HCT116 (cell line): Measurements from ENCODE around the gene RNF151. TPM values are rescaled to one million over a fixed set of nuclear protein-coding genes. Genes with fewer than 3 reads are reported as not detected.

ENCODE experiments used
- ATAC-seq: fragments of 200-7000 bp; cut with Tn5 transposase; 2 replicates; pipeline ENCODE4 v1.9.1; 2020; ENCODE audit warnings: mild to moderate bottlenecking, moderate library complexity
- BruUV-seq: library from RNA; stranded (reverse); fragments of 400-500 nt; replicated peaks from 2 replicates; lab custom pipeline; 2021; lab: Mats Ljungman, UMichigan
- CTCF ChIA-PET: fragments of 300-600 bp; sonication (Branson Sonifier 250); formaldehyde crosslinking; loops from one replicate; lab custom pipeline; 2021; ENCODE audit warnings: antibody characterized with exemption; lab: Charles Lee
- POLR2A ChIA-PET: fragments of 300-600, 350-600 bp; sonication (Branson Sonifier 250); formaldehyde crosslinking; loops from one replicate; lab custom pipeline; 2021; ENCODE audit warnings: antibody characterized with exemption; lab: Charles Lee
- RAD21 ChIA-PET, 2 experiments: fragments of 300-600 bp; sonication (Branson Sonifier 250); formaldehyde crosslinking; loops; one replicate each; lab custom pipeline; 2023; ENCODE audit warnings: low total read pairs in 2 of 2; ENCODE audit not compliant: uncharacterized antibody in 2 of 2, unreplicated experiment in 2 of 2, low non-redundant PET in 1 of 2; lab: Charles Lee
- DNase-seq: peaks from one replicate; pipeline ENCODE4 v3.0.0-alpha.2; 2010; ENCODE audit warnings: low read depth, low spot score
- H2AFZ ChIP-seq: fragments of 200-600 bp; shearing (Covaris generic), sonication (generic); 2 replicates; pipeline ENCODE4 v1.6.1; 2017; ENCODE audit warnings: low read depth, mixed run types, mixed read lengths, antibody characterized with exemption, low read length; ENCODE audit not compliant: poor library complexity, severe bottlenecking
- H3K27ac ChIP-seq: 2 replicates; pipeline ENCODE4 v1.5.1; 2012; ENCODE audit warnings: low read depth, low read length
- H3K27me3 ChIP-seq: fragments of 200-600 bp; sonication (generic); 2 replicates; pipeline ENCODE4 v1.6.1; 2016; ENCODE audit warnings: mixed run types, low read length, mixed read lengths; ENCODE audit not compliant: insufficient read depth
- H3K36me3 ChIP-seq, 2 experiments: fragments of 200-500 bp in 1 of 2; fragments of 200-600 bp in 1 of 2; sonication (Bioruptor generic) in 1 of 2; sonication (generic) in 1 of 2; 2 replicates each; pipeline versions ENCODE4 v1.5.1 to v1.6.1; 2014 to 2016; ENCODE audit warnings: low read length in 2 of 2, inconsistent platforms in 1 of 2, mixed read lengths in 1 of 2, mixed run types in 1 of 2; ENCODE audit not compliant: insufficient read depth in 2 of 2, control insufficient read depth in 1 of 2
- H3K4me1 ChIP-seq, 2 experiments: fragments of 200-600 bp in 1 of 2; sonication (generic) in 1 of 2; 2 replicates each; pipeline versions ENCODE4 v1.5.1 to v1.6.1; 2012 to 2017; ENCODE audit warnings: low read length in 2 of 2, inconsistent platforms in 1 of 2, mild to moderate bottlenecking in 1 of 2, mixed read lengths in 1 of 2, mixed run types in 1 of 2, moderate library complexity in 1 of 2; ENCODE audit not compliant: insufficient read depth in 2 of 2, control insufficient read depth in 1 of 2
- H3K4me2 ChIP-seq: fragments of 200-600 bp; sonication (generic); 2 replicates; pipeline ENCODE4 v1.6.1; 2017; ENCODE audit warnings: mixed run types, low read length, mixed read lengths
- H3K4me3 ChIP-seq, 2 experiments: fragments of 200-600 bp in 1 of 2; sonication (generic) in 1 of 2; replicated peaks in 1 of 2; 2 replicates each; pipeline ENCODE4 v1.5.1; 2011 to 2016; ENCODE audit warnings: low read length in 2 of 2, control low read depth in 1 of 2, low read depth in 1 of 2, mild to moderate bottlenecking in 1 of 2, mixed read lengths in 1 of 2, mixed run types in 1 of 2
- H3K79me2 ChIP-seq: fragments of 200-600 bp; sonication (generic); 2 replicates; pipeline ENCODE4 v1.6.1; 2017; ENCODE audit warnings: mild to moderate bottlenecking, mixed run types, low read length, moderate library complexity, mixed read lengths; ENCODE audit not compliant: insufficient read depth
- H3K9ac ChIP-seq: fragments of 200-600 bp; sonication (generic); 2 replicates; pipeline ENCODE4 v1.6.1; 2016; ENCODE audit warnings: low read length, mixed read lengths
- H3K9me2 ChIP-seq: fragments of 200-600 bp; sonication (generic), shearing (Covaris generic); 2 replicates; pipeline ENCODE4 v1.6.1; 2017; ENCODE audit warnings: mixed run types, mild to moderate bottlenecking, moderate library complexity; ENCODE audit not compliant: insufficient read depth
- H3K9me3 ChIP-seq, 2 experiments: fragments of 200-500 bp in 1 of 2; fragments of 200-600 bp in 1 of 2; sonication (Bioruptor generic) in 1 of 2; sonication (generic) in 1 of 2; 2 replicates each; pipeline ENCODE4 v1.6.1; 2014 to 2017; ENCODE audit warnings: low read length in 2 of 2, mixed read lengths in 2 of 2, inconsistent platforms in 1 of 2, low read depth in 1 of 2, mild to moderate bottlenecking in 1 of 2, mixed run types in 1 of 2, moderate library complexity in 1 of 2; ENCODE audit not compliant: control insufficient read depth in 1 of 2, insufficient read depth in 1 of 2
- H4K20me1 ChIP-seq: fragments of 200-600 bp; sonication (generic), shearing (Covaris generic); 2 replicates; pipeline ENCODE4 v1.6.1; 2017; ENCODE audit warnings: mixed run types, mild to moderate bottlenecking, moderate library complexity; ENCODE audit not compliant: insufficient read depth
- CBX3 ChIP-seq: IDR thresholded peaks from 2 replicates; pipeline ENCODE4 v1.6.1; 2012; ENCODE audit warnings: low read depth
- EZH2 ChIP-seq: fragments of 200-600 bp; sonication (generic); IDR thresholded peaks from 2 replicates; pipeline ENCODE4 v1.6.1; 2017; ENCODE audit warnings: antibody characterized with exemption, mixed run types
- EZH2phosphoT487 ChIP-seq: fragments of 200-600 bp; IDR thresholded peaks from 2 replicates; pipeline ENCODE4 v1.6.1; 2018; ENCODE audit warnings: antibody characterized with exemption, borderline replicate concordance
- POLR2AphosphoS5 ChIP-seq: IDR thresholded peaks from 2 replicates; pipeline ENCODE4 v1.6.1; 2011; ENCODE audit warnings: mild to moderate bottlenecking, low read depth, low read length, moderate library complexity
- SRF ChIP-seq: IDR thresholded peaks from 2 replicates; pipeline ENCODE4 v1.6.1; 2012; ENCODE audit warnings: low read depth
- TCF7L2 ChIP-seq: IDR thresholded peaks from 2 replicates; pipeline ENCODE4 v1.7.0; 2011; ENCODE audit warnings: borderline replicate concordance, inconsistent platforms; ENCODE audit not compliant: insufficient read depth, insufficient read length; ENCODE audit errors: extremely low read depth
- ZFX ChIP-seq: fragments of 450-650 bp; IDR thresholded peaks from 2 replicates; pipeline ENCODE4 v1.6.1; 2017
- intact Hi-C: fragments of 100-400 bp; cut with micrococcal nuclease; formaldehyde crosslinking; loops from 2 replicates; pipeline ENCODE4 v1.10.0; 2022
- total RNA-seq: library from RNA; stranded (reverse); gene quantifications from one replicate; pipeline ENCODE4 v1.2.1, GENCODE V29; 2021; ENCODE audit not compliant: unreplicated experiment
- TF ChIP-seq, protein P1 (sequence below), 3 experiments: fragments of 200-600 bp in 1 of 3; sonication (generic) in 1 of 3; IDR thresholded peaks in 2 of 3; conservative IDR thresholded peaks in 1 of 3; 2 replicates each; pipeline ENCODE4 v1.5.1; 2012 to 2017; ENCODE audit warnings: low read depth in 2 of 3, low read length in 2 of 3, antibody characterized with exemption in 1 of 3, borderline replicate concordance in 1 of 3, control low read depth in 1 of 3, mild to moderate bottlenecking in 1 of 3, mixed read lengths in 1 of 3, mixed run types in 1 of 3, moderate library complexity in 1 of 3; ENCODE audit not compliant: insufficient read depth in 1 of 3

RNF151 gene
- total RNA-seq, 1 experiment from 2014 or later, result 0.30 TPM

DNA sequence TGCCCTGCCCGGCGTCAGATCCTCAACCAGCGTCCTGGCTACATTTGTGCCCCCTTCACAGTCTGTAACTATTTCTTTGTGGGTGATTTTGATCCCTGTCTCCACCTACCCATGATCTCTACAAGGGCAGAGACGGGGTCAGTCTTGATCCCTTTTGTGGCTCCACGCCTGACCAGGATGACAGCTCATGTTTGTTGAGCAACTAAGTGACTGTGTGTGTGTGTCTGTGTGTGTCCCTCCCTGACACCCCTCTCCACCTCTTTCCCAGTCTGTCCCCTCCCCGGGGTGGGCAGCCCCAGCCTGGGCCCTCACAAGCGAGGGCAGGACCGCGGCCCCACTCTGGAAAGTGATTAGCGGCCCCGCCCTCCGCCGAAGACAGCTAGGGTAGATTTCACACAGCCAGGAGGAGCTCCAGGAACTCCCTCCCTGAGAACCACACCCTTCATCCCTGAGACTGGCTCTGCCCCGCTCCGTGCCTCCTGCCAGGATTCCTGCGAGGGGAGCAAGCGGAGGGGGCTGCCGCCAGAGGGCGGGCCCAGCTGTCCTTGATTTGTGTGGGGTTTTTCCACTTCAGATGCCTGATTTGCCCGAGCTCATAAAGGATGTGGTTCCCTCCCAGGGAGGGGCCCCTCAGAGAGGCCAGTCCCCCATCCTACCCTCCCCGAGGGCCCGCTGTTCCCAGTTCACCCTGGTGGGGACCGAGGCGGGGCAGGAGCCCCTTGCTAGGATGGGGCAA lies 43.2 kb upstream of the RNF151 start:
- intact Hi-C loops, result no loop called here
- peak; percentile 56 for DNase-seq
- no peaks in the 10 kb centered on the region for H3K9me2 ChIP-seq
- ChIA-PET CTCF (interaction anchor here (0.7 to 1.3 kb wide), 8 partner anchors 9 to 217 kb away, joined by 3 to 6 read pairs (median 4); partner anchors contain the start of gene MSRB1), POLR2A (interaction anchor here (1.0 to 2.1 kb wide), 3 partner anchors 41 to 49 kb away, joined by 3 to 8 read pairs (median 4); partner anchors contain the start of genes RPS2 and TBL3), RAD21 (interaction anchor here in 1 of 2 experiments (0.7 kb wide), 1 partner anchor 51 kb away, joined by 3 read pairs; the partner anchor contains the start of gene MEIOB)
- no peaks in the 10 kb centered on the region for H3K27me3 ChIP-seq
- peak overlapping the region; percentile 55 for H3K27ac ChIP-seq
- BruUV-seq, result no TSS peak
- H3K9me3 ChIP-seq, result no peaks in the 10 kb centered on the region
- H3K36me3 ChIP-seq, result no peaks in the 10 kb centered on the region
- peak overlapping the region; percentile 49 for H3K9ac ChIP-seq
- no peaks in the 10 kb centered on the region for H3K79me2 ChIP-seq
- TF ChIP-seq TCF7L2 (no peak), CBX3 (0 out of 2 replicates have a peak, but pooled peaks have one; percentile 13), SRF (no peak), EZH2phosphoT487 (no peak), EZH2 (no peak), ZFX (no peak), POLR2AphosphoS5 (peak; percentile 25; the same call in 1 of the 2 replicates)
- TF ChIP-seq, protein P1, sequence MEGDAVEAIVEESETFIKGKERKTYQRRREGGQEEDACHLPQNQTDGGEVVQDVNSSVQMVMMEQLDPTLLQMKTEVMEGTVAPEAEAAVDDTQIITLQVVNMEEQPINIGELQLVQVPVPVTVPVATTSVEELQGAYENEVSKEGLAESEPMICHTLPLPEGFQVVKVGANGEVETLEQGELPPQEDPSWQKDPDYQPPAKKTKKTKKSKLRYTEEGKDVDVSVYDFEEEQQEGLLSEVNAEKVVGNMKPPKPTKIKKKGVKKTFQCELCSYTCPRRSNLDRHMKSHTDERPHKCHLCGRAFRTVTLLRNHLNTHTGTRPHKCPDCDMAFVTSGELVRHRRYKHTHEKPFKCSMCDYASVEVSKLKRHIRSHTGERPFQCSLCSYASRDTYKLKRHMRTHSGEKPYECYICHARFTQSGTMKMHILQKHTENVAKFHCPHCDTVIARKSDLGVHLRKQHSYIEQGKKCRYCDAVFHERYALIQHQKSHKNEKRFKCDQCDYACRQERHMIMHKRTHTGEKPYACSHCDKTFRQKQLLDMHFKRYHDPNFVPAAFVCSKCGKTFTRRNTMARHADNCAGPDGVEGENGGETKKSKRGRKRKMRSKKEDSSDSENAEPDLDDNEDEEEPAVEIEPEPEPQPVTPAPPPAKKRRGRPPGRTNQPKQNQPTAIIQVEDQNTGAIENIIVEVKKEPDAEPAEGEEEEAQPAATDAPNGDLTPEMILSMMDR (IDR thresholded peaks at IDR 0.05 in 2 of 3, conservative IDR thresholded peaks at IDR 0.05 in 1 of 3; ENCODE audit: borderline replicate concordance in 1 of 3, insufficient read depth in 1 of 3, low read depth in 2 of 3, low read length in 2 of 3), result peak in 2 of 3 experiments; percentile 50 to 59; a peak in 5 of 6 replicates
- peak overlapping the region; percentile 13 for H2AFZ ChIP-seq
- H3K4me3 ChIP-seq, result peak overlapping the region; percentile 16 to 33; a peak in 1 of 4 replicates
- no peaks in the 10 kb centered on the region for H4K20me1 ChIP-seq
- peak overlapping the region; percentile 72 for H3K4me2 ChIP-seq
- H3K4me1 ChIP-seq, result peaks cover 22 to 32% of the 10 kb centered on the region in 2 experiments
- peak; percentile 85 for ATAC-seq
